Stimulated activated CD8-positive, alpha-beta memory T cell treated with anti-CD3 and anti-CD28 coated beads, Interleukin-7, amount 100 ng/mL, for 48 hours (primary cell): ENCODE results near the gene PGM2.
A peak's percentile ranks its signal among the peaks of the same experiment; 100 is the strongest.

Experiments used
- DNase-seq, 2 donors: peaks; one replicate each; pipeline ENCODE4 v3.0.0-alpha.2; 2020; ENCODE audit warnings: low read depth in 1 of 2; ENCODE audit errors: extremely low read depth in 1 of 2

PGM2 gene

DNA sequence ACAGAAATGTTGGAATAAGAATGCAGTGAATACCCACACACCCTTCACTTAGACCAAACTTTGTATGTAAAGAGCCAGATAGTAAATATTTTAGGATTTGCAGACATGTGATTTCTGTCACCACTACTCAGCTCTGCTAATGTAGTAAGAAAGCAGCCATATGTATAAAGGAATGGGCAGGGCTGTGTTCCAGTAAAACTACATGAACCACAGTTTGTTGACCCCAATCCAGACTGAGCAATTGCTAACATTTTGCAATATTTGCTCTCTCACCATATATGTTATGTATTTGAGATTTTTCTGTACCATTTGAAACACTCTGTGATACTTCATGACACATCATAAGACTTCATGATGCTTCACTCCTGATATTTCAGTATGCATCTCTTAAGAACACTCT is 32.4 kb downstream of the PGM2 start:
- DNase-seq = no peak

DNA sequence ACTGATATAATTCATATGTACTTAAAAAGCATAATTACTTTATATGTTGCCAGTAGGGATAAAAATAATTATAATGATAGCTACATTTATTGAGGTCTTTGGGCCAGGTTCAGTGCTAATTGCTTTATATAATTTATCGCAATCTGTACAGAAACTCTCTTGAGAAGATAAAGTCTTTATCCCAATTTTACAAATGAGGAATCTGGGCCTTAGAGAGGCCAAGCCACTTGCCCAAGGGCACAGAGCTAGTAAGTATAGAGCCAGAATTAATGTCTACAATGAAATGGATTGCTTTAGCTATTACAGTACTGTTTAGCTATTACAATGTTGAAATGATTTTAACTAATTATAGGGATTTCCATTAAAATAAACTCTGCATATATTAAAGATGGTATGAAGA is 33.8 kb downstream of the PGM2 start:
- no peak for DNase-seq

DNA sequence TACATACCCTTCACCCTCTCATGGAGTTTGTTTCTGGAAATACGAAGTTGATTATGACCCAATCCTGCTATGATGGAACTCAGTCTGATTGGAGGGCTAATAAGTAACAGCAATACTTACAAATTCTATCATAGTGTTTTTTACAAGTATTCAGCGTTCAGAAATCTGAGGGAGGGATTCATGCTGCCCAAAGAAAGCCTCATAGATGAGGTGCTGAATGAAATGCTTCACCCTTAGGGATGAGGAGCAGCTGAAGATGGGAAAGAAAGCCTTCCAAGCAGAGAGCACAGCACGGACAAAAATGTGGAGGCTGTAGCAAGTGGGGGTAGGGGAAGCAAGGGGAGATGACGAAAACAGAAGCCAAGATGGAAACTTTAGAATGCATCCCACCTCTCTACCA is 36.5 kb downstream of the PGM2 start:
- DNase-seq = no peak

DNA sequence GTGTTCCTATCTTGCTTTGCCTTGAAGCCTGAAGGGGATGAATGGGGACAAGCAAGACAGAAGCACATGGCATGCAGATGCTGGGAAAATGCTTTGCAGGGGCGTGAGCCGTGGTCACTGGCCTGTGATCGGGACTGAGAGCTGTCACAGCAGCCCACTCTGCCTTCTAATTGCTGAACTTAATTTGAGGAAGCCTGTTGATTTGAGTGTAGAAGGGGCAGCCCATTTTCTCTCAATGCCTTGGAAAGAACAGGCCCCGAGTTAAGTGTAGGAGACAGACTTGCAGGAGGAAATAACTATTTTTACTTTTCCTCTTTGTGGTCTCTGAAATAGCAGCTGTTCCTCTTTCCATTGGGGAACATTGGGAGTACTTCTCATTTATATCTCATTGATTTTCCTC is 38.3 kb downstream of the PGM2 start:
- DNase-seq = no peak

DNA sequence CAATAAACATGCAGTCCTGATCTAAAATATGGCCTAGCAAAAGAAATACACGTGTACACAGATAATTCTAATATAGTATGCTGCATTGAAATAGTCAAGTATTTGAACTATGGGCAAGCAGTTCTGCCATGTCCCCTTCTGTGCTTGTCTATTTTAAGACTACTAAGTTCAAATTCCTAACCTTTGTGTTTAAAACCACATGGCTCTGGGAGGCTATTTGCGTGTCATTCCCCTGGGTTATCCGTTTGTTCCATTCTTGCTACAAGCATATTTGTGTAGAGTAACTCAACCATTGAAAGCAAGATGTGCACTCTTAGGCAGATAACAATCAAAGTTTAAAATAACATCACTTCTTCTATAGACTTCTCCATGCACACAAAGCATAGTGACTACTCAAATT is 39.0 kb downstream of the PGM2 start:
- no peak for DNase-seq

DNA sequence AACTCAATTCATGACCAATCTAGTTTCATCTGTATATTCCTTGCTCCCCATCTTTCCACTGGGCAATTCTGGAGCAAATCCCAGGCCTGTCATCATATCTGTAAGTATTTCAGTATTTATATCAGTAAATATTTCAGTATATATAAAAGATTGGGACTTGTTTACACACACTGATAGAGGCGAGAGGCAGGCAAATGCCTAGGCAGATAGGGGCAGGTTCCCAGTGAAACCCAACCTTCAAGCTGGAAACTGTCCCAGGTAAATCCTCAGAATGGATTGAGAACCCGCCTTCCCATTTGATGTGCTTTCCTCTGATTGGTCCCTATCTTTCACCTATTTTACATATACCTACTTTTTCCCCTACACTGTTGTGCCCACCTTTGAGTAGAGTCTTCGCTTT is 40.6 kb downstream of the PGM2 start:
- DNase-seq = no peak

DNA sequence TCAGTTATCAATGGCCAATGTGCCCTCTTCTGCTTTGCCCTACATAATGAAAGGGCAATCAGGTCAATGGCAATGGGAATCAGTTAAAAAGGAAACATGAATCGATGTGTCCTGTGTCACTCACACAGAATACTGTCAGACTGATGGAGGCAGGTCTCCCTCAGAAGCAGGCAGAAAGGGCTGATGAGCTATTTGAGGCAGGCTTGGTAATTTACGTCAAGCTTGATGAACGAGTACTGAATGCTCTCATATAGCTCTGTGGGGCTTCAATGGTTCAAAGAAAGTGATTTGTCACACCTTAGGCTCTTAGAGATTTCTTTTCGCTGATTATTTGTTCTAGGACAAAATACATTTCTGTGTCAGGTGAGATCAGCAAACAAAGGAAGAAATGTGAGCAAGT is 41.8 kb downstream of the PGM2 start:
- no peak for DNase-seq

DNA sequence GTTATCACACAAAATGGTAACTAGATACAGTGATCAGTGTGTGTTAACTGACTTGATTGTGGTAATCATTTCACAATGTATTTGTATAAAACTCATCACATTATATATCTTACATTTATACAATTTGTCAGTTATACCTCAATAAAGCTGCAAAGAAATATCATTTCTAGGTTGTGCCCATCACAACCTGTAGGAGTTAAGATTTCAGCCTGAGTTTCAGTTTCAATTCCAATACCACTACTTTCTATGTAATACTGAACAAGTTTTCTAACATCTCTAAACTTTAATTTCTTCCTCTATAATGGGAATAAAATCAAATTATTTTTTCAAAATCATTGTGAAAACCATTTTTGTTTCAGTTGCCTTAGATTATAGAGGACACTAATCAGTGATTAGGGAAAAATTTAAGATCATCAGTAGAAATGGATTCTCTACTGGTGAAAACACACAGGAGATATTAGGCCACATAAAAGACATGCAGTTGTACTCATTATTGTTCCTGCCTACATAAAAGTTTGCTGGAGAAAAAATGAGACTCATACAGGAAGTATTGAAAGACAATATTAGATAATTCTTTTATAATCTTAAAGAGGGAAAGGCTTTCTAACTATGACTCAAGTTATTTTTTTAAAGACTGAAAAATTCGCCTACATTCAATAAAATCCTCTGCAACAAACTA is 46.0 kb downstream of the PGM2 start:
- no peak for DNase-seq

DNA sequence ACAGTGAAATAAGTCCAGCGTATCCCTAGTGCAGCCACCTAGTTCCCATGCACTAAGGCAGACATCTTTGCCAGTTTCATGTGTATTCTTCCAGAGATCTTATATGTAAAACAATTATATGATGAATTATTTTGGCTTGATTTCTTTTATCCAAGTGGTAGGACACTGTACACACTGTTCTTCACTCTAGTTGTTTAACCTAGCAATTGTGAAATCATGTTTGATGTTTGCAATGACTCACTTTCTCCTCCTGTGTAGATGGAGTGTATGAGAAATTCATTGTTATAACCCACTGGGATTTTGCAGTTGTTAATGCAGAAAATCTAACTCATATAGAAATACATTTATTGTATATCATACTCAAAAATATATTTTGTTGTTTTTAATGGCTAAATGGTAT is 46.9 kb downstream of the PGM2 start:
- DNase-seq = no peak

DNA sequence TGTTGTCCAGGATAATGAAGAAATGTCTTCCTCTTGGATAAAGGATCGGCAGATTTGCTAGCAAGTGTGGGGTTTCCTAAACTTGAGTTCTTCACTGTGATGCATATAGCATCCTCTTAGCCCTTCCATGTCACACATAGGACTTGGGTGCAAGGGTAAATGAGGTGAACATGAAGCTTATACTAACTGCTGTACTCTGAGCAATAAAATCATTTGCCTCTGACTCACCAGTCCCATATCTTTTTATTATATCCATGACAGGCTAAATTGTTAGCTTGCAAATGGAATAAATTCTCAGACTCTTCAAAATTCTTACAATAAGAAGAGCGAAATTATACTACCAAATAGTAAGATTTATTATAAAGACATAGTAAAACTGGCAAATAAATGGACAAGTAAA is 49.7 kb downstream of the PGM2 start:
- DNase-seq = no peak

DNA sequence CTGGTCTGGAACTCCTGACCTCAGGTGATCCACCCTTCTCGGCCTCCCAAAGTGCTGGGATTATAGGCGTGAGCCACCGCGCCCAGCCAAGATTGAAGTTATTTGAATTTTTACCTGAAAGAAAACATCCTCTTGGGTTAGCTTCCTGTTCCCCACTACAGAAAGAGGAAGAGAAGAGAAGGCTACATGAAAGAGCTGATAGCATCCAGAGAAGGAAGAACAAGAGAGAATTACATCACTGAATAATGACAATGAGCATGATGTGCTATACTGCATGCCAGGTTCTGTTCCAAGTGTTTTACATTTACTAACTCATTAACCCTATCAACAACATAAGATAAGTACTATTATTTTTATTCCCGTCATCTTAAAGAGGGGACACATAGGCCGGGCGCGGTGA is 52.9 kb downstream of the PGM2 start:
- DNase-seq = no peak

DNA sequence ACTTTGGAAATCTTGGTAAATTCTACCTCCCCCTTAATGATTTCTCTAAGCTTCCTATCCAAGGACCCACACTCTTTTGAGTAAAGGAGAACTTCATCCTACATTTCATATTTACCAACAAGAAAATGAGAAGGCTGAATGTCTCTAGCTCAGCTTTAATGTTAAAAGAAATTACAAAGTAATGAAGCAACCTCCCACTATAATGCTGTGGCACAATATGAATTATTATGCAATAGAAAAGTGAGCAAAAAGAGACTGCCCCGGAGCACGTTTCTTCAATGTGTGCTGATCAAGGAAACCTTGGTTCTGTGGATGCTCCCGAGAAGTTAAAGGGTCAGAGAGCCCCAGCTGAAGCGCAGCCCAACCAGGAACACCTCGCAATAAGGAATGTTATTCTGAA is 55.3 kb downstream of the PGM2 start:
- DNase-seq = no peak

DNA sequence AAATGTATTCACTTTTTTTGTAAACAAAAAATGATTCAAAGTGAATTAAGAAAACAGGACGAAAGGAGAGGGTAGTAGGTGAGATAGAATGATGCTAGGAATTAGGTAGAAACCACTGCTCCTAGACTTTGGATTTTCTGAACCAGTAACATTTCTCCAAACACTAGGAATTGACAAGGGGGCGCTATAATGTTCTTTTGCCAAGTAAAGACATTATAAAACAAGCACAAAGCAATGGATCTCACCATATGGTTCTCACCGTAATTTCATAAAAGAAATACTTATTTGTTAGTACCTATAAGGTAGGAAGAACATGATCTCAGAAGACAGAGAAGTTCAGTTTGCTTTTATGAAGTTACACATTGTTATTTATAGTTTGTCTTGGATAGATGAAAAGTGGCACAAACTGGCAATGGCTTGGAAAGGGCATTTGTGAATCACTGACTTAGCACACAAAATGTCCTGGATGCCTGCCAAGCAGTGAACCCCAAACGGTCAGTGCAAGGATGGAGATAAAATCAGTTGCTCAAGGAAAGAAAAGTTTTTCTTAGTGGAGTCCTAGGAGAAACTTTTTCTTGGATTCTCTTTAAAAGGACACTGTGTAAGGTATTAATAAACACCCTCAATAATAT is 56.3 kb downstream of the PGM2 start:
- no peak for DNase-seq

DNA sequence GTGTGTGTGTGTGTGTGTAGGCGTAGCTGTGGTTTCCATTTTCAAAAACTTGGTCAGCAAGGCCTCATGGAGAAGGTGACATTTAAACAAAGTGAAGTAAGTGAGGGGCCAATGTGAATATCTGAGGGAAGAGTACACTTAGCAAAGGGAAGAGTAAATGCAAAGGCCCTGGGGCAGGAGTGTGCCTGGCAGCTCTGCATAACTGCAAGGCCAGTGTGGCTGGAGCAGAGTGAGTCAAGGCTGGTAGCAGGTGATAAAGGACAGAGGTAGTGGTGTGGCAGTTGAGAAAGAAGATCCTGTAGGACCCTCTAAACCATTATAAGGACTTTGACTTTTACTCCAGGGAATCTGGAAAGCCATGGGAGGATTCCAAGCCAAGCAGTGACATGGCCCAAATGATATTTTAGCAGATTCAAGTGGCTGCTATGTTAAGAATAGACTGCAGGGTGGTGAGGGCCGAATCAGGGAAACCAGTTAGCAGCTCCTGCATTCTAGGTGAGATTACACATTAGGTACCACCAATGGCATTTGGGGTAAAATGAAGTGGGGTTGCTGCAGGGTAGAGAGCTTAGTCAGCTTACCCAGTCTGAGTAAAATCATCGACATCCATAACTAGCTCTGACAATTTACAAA is 58.5 kb downstream of the PGM2 start:
- DNase-seq = no peak

DNA sequence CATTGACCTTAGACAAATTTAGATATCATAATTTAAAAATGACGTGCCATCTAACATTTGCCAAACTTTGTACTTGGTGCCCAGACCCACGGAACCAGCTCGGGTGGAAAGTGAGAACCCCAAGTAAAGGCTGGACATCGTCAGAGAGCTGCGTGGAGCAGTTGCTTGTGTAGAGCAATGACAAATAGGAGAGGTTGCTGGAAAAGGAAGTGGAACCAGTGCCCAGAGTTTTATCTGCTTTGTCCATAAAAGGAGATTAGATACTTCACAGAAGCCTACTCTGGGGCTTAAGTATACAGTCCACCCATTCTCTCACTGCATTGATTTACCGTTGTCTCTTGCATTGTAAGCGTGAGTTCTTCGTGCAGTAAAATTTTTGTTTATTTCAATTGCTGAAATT is 59.0 kb downstream of the PGM2 start:
- no peak for DNase-seq

DNA sequence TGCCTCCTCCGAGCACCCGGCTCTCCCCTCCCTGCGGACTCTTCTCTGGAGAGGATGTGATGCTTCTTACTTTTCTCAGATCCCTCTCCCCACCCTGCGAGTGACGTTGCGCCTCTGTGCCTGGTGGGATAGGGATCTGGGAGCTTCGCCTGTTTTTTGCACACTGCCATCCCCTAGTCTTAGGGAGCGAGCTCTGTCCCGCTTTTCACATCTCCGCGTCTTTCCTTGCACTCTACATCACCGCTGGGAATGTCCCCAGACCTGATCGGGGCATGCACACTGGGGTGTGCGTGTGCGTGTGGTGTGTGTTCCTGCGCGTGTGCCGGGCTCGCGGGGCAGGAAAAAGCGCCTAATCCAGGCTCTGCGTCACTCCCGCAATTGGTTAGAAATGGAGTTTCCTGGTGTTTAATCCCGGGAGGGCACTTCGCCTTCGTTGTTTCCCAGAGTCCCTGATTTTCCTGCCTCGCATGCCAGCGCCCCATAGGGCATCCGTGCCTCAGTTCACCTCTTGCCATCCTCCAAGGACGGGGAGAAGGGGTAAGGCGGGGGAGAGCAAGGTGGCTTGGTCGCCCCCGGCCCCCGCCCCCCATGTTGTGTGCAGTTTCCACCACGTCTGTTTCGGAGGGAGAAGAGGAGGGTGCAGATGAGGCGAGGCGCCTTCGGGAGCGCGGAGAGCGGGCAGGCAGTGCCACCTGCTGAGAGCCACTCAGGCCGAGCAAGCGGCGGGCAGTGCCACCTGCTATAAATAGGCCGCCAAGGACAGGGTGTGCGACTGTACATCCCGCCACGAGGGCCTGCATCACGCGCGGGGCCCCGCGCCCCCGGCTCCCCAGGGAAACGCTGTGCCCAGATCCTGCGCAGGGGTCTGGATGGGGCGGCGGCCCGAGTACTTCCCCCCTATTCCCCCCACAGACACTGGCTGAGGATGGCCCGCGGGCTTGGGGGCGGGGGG is 63.6 kb downstream of the PGM2 start:
- no peak for DNase-seq

DNA sequence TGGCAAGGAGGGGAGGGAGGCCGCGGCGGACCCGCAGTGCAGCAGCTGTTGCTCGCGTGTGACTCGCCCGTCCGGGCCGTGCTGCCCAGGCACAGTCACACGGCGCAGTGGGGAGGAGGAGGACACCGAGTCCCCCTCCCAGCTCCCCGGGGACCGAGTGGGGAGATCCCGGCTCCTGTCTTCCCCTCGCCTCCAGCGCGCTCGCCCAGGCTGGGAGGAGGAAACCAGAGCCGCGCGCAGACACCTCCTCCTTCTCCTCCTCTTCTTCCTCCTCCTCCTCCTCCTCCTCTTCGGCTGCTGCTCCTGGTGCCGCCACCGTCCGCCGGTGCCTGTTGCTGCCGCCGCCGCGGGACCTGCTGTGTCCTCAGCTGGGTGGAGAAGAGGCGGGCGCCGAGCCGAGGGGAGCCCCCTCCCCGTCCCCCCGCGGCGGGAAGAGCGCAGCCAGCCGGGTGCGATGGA is 64.3 kb downstream of the PGM2 start, which contains the start of gene TBC1D1:
TBC1D1 (plus strand) TSS at position 284 of the 459 bp plus-strand sequence. CDS start 11,012 bp downstream, outside the sequence.
- DNase-seq = peak; percentile 9 to 30

DNA sequence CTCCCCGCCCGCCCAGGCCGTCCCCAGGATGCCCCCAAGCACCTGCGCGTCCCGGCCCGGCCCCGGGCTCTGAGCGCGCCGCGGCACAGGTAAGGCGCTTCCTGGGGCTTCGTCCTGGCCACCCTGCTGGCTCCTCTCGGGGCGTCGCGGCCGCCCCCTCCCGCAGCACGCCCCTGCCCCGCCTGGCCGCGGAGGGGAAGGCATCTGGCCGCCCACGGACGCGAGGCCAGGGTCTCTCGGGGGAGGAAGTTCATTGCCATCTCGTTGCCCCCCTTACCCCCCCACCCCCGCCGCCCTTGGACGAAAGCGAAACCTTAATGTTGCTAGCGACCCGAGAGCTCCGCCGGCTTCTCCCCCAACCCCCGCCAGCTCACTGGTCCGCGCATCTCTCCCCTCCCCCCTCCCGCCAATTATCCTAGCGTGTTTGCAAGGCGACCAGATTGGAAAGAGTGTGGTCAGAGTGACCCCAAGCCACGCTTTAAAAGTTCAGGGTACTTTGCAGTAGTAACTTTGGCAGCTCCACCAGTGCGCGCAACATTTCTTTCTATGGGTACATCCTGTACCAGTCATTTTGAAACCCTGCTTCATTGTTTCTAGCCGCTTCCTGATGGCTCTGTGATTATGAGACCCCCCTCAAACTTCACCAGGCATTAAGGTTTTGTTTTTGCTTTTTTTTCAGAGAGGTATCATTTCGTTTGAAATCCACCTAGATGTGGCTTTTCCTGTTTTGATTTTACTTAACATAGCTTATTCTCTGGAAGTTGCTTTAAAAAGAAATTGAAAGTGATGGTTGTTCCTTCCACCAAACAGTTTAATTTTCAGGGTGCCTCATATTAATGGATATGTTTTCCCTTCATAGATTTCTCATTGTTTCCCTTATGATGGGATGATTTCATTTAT is 65.0 kb downstream of the PGM2 start:
- peak; percentile 33 to 61 for DNase-seq

DNA sequence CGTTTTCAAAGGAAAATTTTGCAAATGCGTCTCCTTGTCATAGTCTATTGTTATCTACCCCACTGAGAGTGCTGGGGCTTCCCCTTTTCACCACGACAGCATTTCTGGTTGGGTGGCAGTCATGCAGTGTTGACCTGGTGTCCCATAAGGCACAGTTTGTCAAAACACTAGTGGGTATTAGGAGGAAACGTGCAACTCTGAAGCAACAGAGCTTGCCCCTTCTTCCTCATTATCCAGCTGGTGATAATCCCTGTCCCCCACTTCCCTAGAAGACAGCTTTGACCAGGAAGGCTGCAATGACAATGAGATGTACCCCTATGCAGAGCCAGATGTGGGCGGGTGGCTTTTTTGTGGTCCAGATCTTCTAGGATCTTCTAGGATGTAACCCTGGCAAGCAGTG is 66.2 kb downstream of the PGM2 start:
- peak; percentile 13 to 64 for DNase-seq

DNA sequence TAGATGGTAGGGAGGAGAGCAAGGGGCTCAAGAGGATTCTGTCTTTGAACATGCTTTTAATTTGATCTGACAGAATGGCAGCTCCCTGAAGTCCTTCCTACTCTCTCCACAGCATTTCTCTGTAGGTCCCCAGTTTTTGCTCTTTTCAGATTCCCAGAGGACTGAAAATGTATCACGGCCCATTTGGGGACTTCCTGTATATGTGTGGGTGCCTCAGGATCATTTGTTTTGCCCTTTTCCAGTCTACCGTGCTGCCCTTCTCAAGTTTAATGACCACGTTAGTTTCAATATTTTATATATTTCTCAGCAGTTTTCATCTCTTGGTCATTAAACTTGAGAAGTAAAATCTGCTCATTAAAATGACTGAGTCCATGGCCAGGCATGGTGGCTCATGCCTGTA is 66.7 kb downstream of the PGM2 start:
- no peak for DNase-seq
